Prostate gland (tissue), 2 donors: Measurements from ENCODE around the gene VCAN. TPM values are rescaled to one million over a fixed set of nuclear protein-coding genes. Genes with fewer than 3 reads are reported as not detected.
"Not testable (repeated sequence)": the region's sequence is repeated elsewhere in the genome, so short reads cannot be mapped to it uniquely, and the experiment has no call there.

ENCODE experiments used
- DNase-seq: peaks from one replicate; pipeline ENCODE4 v3.0.0-alpha.2; 2019; ENCODE audit warnings: low spot score
- H3K27ac ChIP-seq, 2 donors: fragments of 200-600 bp; sonication (generic); 2 replicates each; pipeline ENCODE4 v1.5.1; 2017 to 2019
- H3K27me3 ChIP-seq: fragments of 200-600 bp; sonication (generic); replicated peaks from 2 replicates; pipeline ENCODE4 v1.5.1; 2019; ENCODE audit not compliant: insufficient read depth
- H3K36me3 ChIP-seq, 2 donors: fragments of 200-600 bp; sonication (generic); 1 replicate in 1 of 2; 2 replicates in 1 of 2; pipeline versions ENCODE4 v1.5.1 to v1.8.1; 2017 to 2019
- H3K4me1 ChIP-seq: fragments of 200-600 bp; sonication (generic); replicated peaks from 2 replicates; pipeline ENCODE4 v1.5.1; 2019
- H3K4me3 ChIP-seq, 2 donors: fragments of 200-600 bp; sonication (generic); 2 replicates each; pipeline ENCODE4 v1.5.1; 2017 to 2019
- H3K9me3 ChIP-seq: fragments of 200-600 bp; sonication (generic); 2 replicates; pipeline ENCODE4 v1.5.1; 2017
- CTCF ChIP-seq, 4 experiments: fragments of 200-600 bp in 2 of 4; fragments of 450-650 bp in 2 of 4; sonication (generic) in 2 of 4; IDR thresholded peaks; 1 replicate in 3 of 4; 2 replicates in 1 of 4; pipeline ENCODE4 v1.5.1; 2016 to 2019; ENCODE audit warnings: antibody characterized with exemption in 4 of 4, mild to moderate bottlenecking in 2 of 4, moderate library complexity in 2 of 4
- POLR2A ChIP-seq: fragments of 450-650 bp; IDR thresholded peaks from one replicate; pipeline ENCODE4 v1.6.1; 2016; ENCODE audit warnings: antibody characterized with exemption, mild to moderate bottlenecking
- POLR2AphosphoS5 ChIP-seq: sonication (generic); formaldehyde crosslinking; IDR thresholded peaks from one replicate; pipeline ENCODE4 v1.6.1; 2017; ENCODE audit warnings: antibody characterized with exemption
- WGBS: methylation state at CpG from one replicate; pipeline ENCODE4 v1.1.5; 2018; 5-methylcytosine and 5-hydroxymethylcytosine counted together
- intact Hi-C: fragments of 100-400 bp; cut with DNase I; formaldehyde crosslinking; loops from one replicate; pipeline ENCODE4 v1.14.2; 2022
- total RNA-seq, 2 donors: library from RNA; depleted of rRNA; stranded (reverse); fragments of >200 nt; gene quantifications; one replicate each; pipeline ENCODE4 v1.1.0, GENCODE V29; 2016

Gene VCAN
- total RNA-seq, 2 donors from 2014 or later, result 24.4 to 72.9 TPM

GRCh38 chr5:83430130-83431010 lies 41.2 kb upstream of the VCAN start:
- TF ChIP-seq POLR2A, result no peak
- peak; percentile 25 to 66 (median 61) for TF ChIP-seq CTCF (IDR thresholded peaks at IDR 0.05)
- peak; percentile 10 for TF ChIP-seq POLR2AphosphoS5
- no peaks in the 10 kb centered on the region for H3K27me3 ChIP-seq
- H3K27ac ChIP-seq, result no peak overlapping the region
- no peak overlapping the region for H3K4me3 ChIP-seq
- intact Hi-C loops, result no loop called here
- H3K9me3 ChIP-seq, result no peaks in the 10 kb centered on the region
- 60% methylated on average over 13 of the region's 13 CpGs for WGBS
- H3K4me1 ChIP-seq, result no peaks in the 10 kb centered on the region
- H3K36me3 ChIP-seq, result no peaks in the 10 kb centered on the region
- peak; percentile 29 for DNase-seq

- Histone ChIP-seq H3K9me3 (no peaks in the 10 kb centered on the region), H3K27me3 (no peaks in the 10 kb centered on the region), H3K4me1 (no peaks in the 10 kb centered on the region), H3K27ac (no peak overlapping the region), H3K36me3 (no peaks in the 10 kb centered on the region), H3K4me3 (no peak overlapping the region)
- TF ChIP-seq POLR2AphosphoS5, result no peak
- TF ChIP-seq CTCF (IDR thresholded peaks at IDR 0.05), result no peak
- TF ChIP-seq POLR2A, result no peak
- 65% methylated on average over 2 of the region's 2 CpGs for WGBS
- intact Hi-C loops, result no loop called here
- no peak for DNase-seq
Observed at GRCh38 chr5:83433891-83434290, 37.7 kb upstream of the VCAN start.

- TF ChIP-seq POLR2AphosphoS5, result no peak
- no peak for TF ChIP-seq CTCF (IDR thresholded peaks at IDR 0.05)
- Histone ChIP-seq H3K27ac (no peak overlapping the region), H3K27me3 (no peaks in the 10 kb centered on the region), H3K4me3 (no peak overlapping the region), H3K9me3 (no peaks in the 10 kb centered on the region), H3K36me3 (no peaks in the 10 kb centered on the region), H3K4me1 (no peaks in the 10 kb centered on the region)
- intact Hi-C loops, result no loop called here
- 55% methylated on average over 4 of the region's 4 CpGs for WGBS
- no peak for DNase-seq
Observed at GRCh38 chr5:83434946-83435345, 36.6 kb upstream of the VCAN start.

- Histone ChIP-seq H3K36me3 (no peaks in the 10 kb centered on the region), H3K27ac (no peak overlapping the region), H3K4me3 (no peak overlapping the region), H3K4me1 (no peaks in the 10 kb centered on the region), H3K9me3 (no peaks in the 10 kb centered on the region), H3K27me3 (no peaks in the 10 kb centered on the region)
- DNase-seq, result no peak
- TF ChIP-seq POLR2A (no peak), POLR2AphosphoS5 (no peak)
- intact Hi-C loops, result no loop called here
- 94% methylated on average over 6 of the region's 6 CpGs for WGBS
Observed at GRCh38 chr5:83436276-83436675, 35.3 kb upstream of the VCAN start.

GRCh38 chr5:83437697-83438096 lies 33.8 kb upstream of the VCAN start:
- WGBS, result 97% methylated on average over 17 of the region's 17 CpGs
- H3K4me3 ChIP-seq, H3K36me3 ChIP-seq, intact Hi-C loops, H3K27ac ChIP-seq, DNase-seq, H3K9me3 ChIP-seq, H3K27me3 ChIP-seq, H3K4me1 ChIP-seq: not testable (repeated sequence)

GRCh38 chr5:83440826-83441225 lies 30.7 kb upstream of the VCAN start:
- no peak overlapping the region for H3K4me3 ChIP-seq
- TF ChIP-seq CTCF (IDR thresholded peaks at IDR 0.05) (no peak), POLR2A (no peak), POLR2AphosphoS5 (no peak)
- H3K27ac ChIP-seq, result no peak overlapping the region
- H3K36me3 ChIP-seq, result no peaks in the 10 kb centered on the region
- H3K4me1 ChIP-seq, result no peaks in the 10 kb centered on the region
- intact Hi-C loops, result no loop called here
- H3K27me3 ChIP-seq, result no peaks in the 10 kb centered on the region
- no peak for DNase-seq
- WGBS, result 93% methylated on average over 2 of the region's 2 CpGs
- H3K9me3 ChIP-seq, result no peaks in the 10 kb centered on the region
